OCI-LY7 (cell line): ENCODE results near the gene FRMPD2. TPM values are rescaled to one million over a fixed set of nuclear protein-coding genes. Genes with fewer than 3 reads are reported as not detected.

Experiments
- BruUV-seq: library from RNA; stranded (reverse); fragments of 400-500 nt; replicated peaks from 2 replicates; lab custom pipeline; 2021; lab: Mats Ljungman, UMichigan
- CTCF ChIA-PET: fragments of 300-600 bp; sonication (Branson Sonifier 250); formaldehyde crosslinking; loops from one replicate; lab custom pipeline; 2022; ENCODE audit warnings: antibody characterized with exemption; ENCODE audit not compliant: unreplicated experiment; lab: Charles Lee
- POLR2A ChIA-PET: fragments of 300-600 bp; sonication (Branson Sonifier 250); formaldehyde crosslinking; loops from one replicate; lab custom pipeline; 2022; ENCODE audit warnings: antibody characterized with exemption; lab: Charles Lee
- DNase-seq: peaks from one replicate; pipeline ENCODE4 v3.0.0-alpha.2; 2015; ENCODE audit warnings: low spot score
- H2AFZ ChIP-seq: fragments of 200-600 bp; sonication (generic), shearing (Covaris generic); 2 replicates; pipeline ENCODE4 v1.6.1; 2014; ENCODE audit warnings: mild to moderate bottlenecking, antibody characterized with exemption, low read length, moderate library complexity
- H3K27ac ChIP-seq: fragments of 200-600 bp; sonication (generic); 2 replicates; pipeline ENCODE4 v1.5.1; 2014; ENCODE audit warnings: mixed run types, low read depth, mild to moderate bottlenecking, moderate library complexity, low read length, inconsistent platforms; ENCODE audit not compliant: poor library complexity, severe bottlenecking
- H3K36me3 ChIP-seq: fragments of 200-600 bp; sonication (generic); 2 replicates; pipeline ENCODE4 v1.6.1; 2014; ENCODE audit warnings: mild to moderate bottlenecking, antibody characterized with exemption, low read length, moderate library complexity, mixed read lengths; ENCODE audit not compliant: insufficient read depth
- H3K4me1 ChIP-seq: fragments of 200-600 bp; sonication (generic); 2 replicates; pipeline ENCODE4 v1.5.1; 2014; ENCODE audit warnings: mild to moderate bottlenecking, low read length; ENCODE audit not compliant: insufficient read depth, poor library complexity, severe bottlenecking
- H3K4me2 ChIP-seq: fragments of 200-600 bp; sonication (generic); 2 replicates; pipeline ENCODE4 v1.6.1; 2014; ENCODE audit warnings: mild to moderate bottlenecking, low read length
- H3K4me3 ChIP-seq: fragments of 200-600 bp; sonication (generic); 2 replicates; pipeline ENCODE4 v1.5.1; 2014; ENCODE audit warnings: mild to moderate bottlenecking, low read depth, low read length; ENCODE audit not compliant: poor library complexity, severe bottlenecking
- H3K79me2 ChIP-seq: fragments of 200-600 bp; sonication (generic); 2 replicates; pipeline ENCODE4 v1.6.1; 2016; ENCODE audit warnings: low read depth, mild to moderate bottlenecking, low read length, moderate library complexity, mixed read lengths; ENCODE audit not compliant: insufficient read depth
- H3K9me2 ChIP-seq: fragments of 200-600 bp; sonication (generic); 2 replicates; pipeline ENCODE4 v1.6.1; 2016; ENCODE audit warnings: mild to moderate bottlenecking, low read length, mixed read lengths; ENCODE audit not compliant: insufficient read depth
- H3K9me3 ChIP-seq: fragments of 200-600 bp; sonication (generic); 2 replicates; pipeline ENCODE4 v1.6.1; 2014; ENCODE audit warnings: mild to moderate bottlenecking, mixed run types, low read length, mixed read lengths
- H4K20me1 ChIP-seq: fragments of 200-600 bp; sonication (generic); 2 replicates; pipeline ENCODE4 v1.6.1; 2014; ENCODE audit warnings: mild to moderate bottlenecking, antibody characterized with exemption, low read length, moderate library complexity, mixed read lengths; ENCODE audit not compliant: insufficient read depth
- EZH2phosphoT487 ChIP-seq: fragments of 200-600 bp; sonication (generic); IDR thresholded peaks from 2 replicates; pipeline ENCODE4 v1.6.1; 2018; ENCODE audit warnings: low read depth, borderline replicate concordance, mild to moderate bottlenecking, mixed run types, antibody characterized with exemption, low read length, moderate library complexity, mixed read lengths
- intact Hi-C: fragments of 100-400 bp; cut with micrococcal nuclease; formaldehyde crosslinking; loops from one replicate; pipeline ENCODE4 v1.10.0; 2022; ENCODE audit not compliant: unreplicated experiment
- total RNA-seq, 2 experiments: library from RNA; depleted of rRNA in 1 of 2; stranded (reverse); fragments of >200 nt in 1 of 2; shearing (Covaris generic) in 1 of 2; gene quantifications; 2 replicates each; pipeline ENCODE4 v1.2.3, GENCODE V29; 2014 to 2022
- TF ChIP-seq, protein P1 (sequence below): fragments of 200-600 bp; sonication (generic); conservative IDR thresholded peaks from 2 replicates; pipeline ENCODE4 v1.5.1; 2014; ENCODE audit warnings: mild to moderate bottlenecking, antibody characterized with exemption, low read length, moderate library complexity, mixed read lengths

FRMPD2 gene
- total RNA-seq, 2 experiments from 2014 or later: not detected

DNA sequence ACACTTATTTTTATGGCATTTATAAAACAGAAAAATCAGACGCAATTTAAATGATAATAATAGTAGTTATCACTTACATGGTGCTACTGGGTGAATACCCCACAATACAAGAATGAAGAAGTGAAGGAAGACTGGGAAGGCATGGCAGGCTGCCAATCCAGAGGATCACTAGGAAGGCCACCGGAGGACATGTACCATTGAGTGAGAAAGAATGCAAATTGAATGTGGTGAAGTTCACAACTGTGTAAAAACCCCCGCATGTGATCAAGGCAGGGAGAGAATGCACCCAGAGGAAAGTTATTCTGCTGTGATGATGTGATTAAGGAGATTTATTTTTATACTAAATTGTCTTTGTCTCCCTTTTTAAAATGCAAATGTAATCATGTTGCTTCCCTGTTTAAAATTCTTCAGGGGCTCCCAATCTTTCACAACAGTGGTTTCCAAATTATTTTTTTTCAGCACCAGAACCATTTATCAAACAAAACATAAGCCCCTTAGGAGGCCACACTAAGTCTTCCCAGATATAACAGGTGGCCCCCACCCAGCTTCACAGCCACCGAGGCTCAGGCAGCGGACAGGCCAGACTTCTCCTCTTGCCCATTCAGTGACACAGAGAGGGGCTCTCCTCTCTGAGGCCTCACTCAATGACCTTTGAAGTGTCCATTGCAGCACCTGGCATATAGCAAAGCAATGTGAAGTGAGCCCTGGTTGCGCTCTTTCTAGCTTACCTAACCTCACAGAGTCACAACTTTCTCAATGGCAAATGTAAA, 59.6 kb downstream of the FRMPD2 start:
- intact Hi-C loops: loop anchor here (5.0 kb wide), 1 partner anchor 292 kb away; no protein-coding TSS in a partner anchor
- POLR2A ChIA-PET: no interaction called here

GRCh38 chr10:48213047-48213446, 61.4 kb downstream of the FRMPD2 start:
- no peak overlapping the region for H3K27ac ChIP-seq
- no peak for TF ChIP-seq EZH2phosphoT487
- TF ChIP-seq, protein P1, sequence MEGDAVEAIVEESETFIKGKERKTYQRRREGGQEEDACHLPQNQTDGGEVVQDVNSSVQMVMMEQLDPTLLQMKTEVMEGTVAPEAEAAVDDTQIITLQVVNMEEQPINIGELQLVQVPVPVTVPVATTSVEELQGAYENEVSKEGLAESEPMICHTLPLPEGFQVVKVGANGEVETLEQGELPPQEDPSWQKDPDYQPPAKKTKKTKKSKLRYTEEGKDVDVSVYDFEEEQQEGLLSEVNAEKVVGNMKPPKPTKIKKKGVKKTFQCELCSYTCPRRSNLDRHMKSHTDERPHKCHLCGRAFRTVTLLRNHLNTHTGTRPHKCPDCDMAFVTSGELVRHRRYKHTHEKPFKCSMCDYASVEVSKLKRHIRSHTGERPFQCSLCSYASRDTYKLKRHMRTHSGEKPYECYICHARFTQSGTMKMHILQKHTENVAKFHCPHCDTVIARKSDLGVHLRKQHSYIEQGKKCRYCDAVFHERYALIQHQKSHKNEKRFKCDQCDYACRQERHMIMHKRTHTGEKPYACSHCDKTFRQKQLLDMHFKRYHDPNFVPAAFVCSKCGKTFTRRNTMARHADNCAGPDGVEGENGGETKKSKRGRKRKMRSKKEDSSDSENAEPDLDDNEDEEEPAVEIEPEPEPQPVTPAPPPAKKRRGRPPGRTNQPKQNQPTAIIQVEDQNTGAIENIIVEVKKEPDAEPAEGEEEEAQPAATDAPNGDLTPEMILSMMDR: no peak
- no peaks in the 10 kb centered on the region for H4K20me1 ChIP-seq
- H3K4me3 ChIP-seq: no peak overlapping the region
- no peaks in the 10 kb centered on the region for H3K9me3 ChIP-seq
- intact Hi-C loops: no loop called here
- CTCF ChIA-PET: no interaction called here
- DNase-seq: no peak
- POLR2A ChIA-PET: interaction anchor here (1.4 kb wide), 1 partner anchor 9 kb away, joined by 5 read pairs; no protein-coding TSS in a partner anchor
- H3K4me2 ChIP-seq: no peak overlapping the region
- no peaks in the 10 kb centered on the region for H3K4me1 ChIP-seq
- no peak overlapping the region for H2AFZ ChIP-seq
- H3K79me2 ChIP-seq: no peaks in the 10 kb centered on the region
- no peaks in the 10 kb centered on the region for H3K36me3 ChIP-seq
- no peaks in the 10 kb centered on the region for H3K9me2 ChIP-seq
- BruUV-seq: no TSS peak

More for the DNA sequence above, 59.6 kb downstream of the FRMPD2 start:
- Histone ChIP-seq H3K27ac (no peak overlapping the region), H2AFZ (no peak overlapping the region), H4K20me1 (no peaks in the 10 kb centered on the region), H3K79me2 (no peaks in the 10 kb centered on the region), H3K36me3 (no peaks in the 10 kb centered on the region), H3K4me2 (no peak overlapping the region), H3K4me1 (no peaks in the 10 kb centered on the region), H3K9me3 (no peaks in the 10 kb centered on the region), H3K4me3 (no peak overlapping the region), H3K9me2 (no peaks in the 10 kb centered on the region)
- CTCF ChIA-PET: no interaction called here
- BruUV-seq: no TSS peak
- TF ChIP-seq EZH2phosphoT487: no peak
- DNase-seq: no peak

GRCh38 chr10:48211777-48212176, 62.7 kb downstream of the FRMPD2 start:
- Histone ChIP-seq H3K4me3 (no peak overlapping the region), H3K79me2 (no peaks in the 10 kb centered on the region), H3K27ac (no peak overlapping the region), H3K4me2 (no peak overlapping the region), H4K20me1 (no peaks in the 10 kb centered on the region), H2AFZ (no peak overlapping the region), H3K4me1 (no peaks in the 10 kb centered on the region), H3K9me2 (no peaks in the 10 kb centered on the region), H3K36me3 (no peaks in the 10 kb centered on the region), H3K9me3 (no peaks in the 10 kb centered on the region)
- ChIA-PET CTCF (no interaction called here), POLR2A (no interaction called here)
- intact Hi-C loops: no loop called here
- TF ChIP-seq, protein P1: no peak
- TF ChIP-seq EZH2phosphoT487: no peak
- no peak for DNase-seq
- no TSS peak for BruUV-seq
